GM12875 (cell line): ENCODE data around the gene PAXX.

Source experiments
- H3K4me3 ChIP-seq: one replicate; pipeline ENCODE4 v1.5.1; 2011; ENCODE audit warnings: low read depth, low read length, control low read depth
- CTCF ChIP-seq: IDR thresholded peaks from 2 replicates; pipeline ENCODE4 v1.5.1; 2011; ENCODE audit warnings: low read depth, mild to moderate bottlenecking, control low read depth, inconsistent platforms, low read length, moderate library complexity, borderline replicate concordance; ENCODE audit not compliant: insufficient read depth

The PAXX gene

GRCh38 chr9:137014166-137014565 is 21.9 kb downstream of the PAXX start:
- TF ChIP-seq CTCF: no peak
- H3K4me3 ChIP-seq: no peak overlapping the region

DNA sequence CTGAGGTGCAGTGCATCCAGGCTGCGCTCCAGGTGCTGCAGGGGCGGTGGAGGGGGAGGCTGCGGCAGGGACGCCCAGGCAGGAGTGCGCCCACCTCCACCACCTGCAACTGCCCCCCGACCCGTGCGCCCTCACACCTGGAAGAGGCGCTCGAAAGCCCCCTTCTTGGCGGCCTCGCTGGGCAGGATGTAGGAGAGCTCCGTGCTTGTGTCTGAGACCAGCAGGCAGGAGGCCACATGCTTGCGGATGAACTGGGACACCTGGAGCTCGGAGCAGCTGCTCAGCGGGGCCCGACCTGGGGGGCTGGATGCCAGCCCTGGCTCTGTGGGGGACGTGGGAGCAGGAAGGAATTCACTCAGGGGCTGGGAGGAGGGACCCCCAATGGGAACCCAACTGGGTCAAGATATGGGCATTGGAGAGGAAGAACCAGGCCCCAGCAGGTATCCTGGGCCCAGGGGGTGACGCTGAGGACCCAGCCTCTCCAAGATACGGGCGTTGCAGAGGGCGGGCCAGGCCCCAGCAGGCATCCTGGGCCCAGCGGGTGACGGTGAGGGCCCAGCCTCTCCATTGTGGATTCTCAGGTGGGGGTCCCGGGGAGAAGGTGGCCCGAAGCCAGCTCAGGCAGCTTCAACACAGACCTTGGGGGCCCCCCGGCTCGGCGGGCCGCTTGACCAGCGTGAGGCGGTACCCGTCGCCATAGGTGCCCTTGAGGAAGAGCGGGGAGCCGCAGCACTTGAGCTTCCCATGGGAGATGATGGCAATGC is 22.7 kb downstream of the PAXX start:
- no peak overlapping the region for H3K4me3 ChIP-seq
- no peak for TF ChIP-seq CTCF

GRCh38 chr9:137015540-137015930 is 23.3 kb downstream of the PAXX start:
- H3K4me3 ChIP-seq: no peak overlapping the region
- TF ChIP-seq CTCF: no peak

GRCh38 chr9:137015976-137016375 is 23.8 kb downstream of the PAXX start:
- no peak for TF ChIP-seq CTCF
- H3K4me3 ChIP-seq: no peak overlapping the region

GRCh38 chr9:137016436-137016835 is 24.2 kb downstream of the PAXX start:
- no peak overlapping the region for H3K4me3 ChIP-seq
- no peak for TF ChIP-seq CTCF

DNA sequence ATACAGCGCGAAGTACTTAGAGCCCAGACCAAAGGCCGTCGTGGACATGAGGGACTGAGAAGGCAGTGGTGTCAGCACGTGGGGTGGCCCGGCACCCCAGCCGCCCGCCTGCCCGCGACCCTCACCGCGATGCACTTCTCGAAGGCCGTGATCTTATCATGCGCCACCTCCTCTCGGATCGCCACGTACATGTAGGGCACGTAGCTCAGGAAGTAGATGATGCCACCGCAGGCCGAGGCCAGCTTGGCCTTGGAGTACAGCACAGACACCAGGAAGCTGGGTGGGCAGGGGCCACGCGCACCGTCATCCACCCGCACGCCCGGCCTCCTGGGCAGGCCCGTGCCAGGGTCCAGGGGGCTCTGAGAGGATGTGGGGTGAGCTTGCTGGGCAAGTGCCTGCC is 24.8 kb downstream of the PAXX start:
- H3K4me3 ChIP-seq: no peak overlapping the region
- no peak for TF ChIP-seq CTCF

DNA sequence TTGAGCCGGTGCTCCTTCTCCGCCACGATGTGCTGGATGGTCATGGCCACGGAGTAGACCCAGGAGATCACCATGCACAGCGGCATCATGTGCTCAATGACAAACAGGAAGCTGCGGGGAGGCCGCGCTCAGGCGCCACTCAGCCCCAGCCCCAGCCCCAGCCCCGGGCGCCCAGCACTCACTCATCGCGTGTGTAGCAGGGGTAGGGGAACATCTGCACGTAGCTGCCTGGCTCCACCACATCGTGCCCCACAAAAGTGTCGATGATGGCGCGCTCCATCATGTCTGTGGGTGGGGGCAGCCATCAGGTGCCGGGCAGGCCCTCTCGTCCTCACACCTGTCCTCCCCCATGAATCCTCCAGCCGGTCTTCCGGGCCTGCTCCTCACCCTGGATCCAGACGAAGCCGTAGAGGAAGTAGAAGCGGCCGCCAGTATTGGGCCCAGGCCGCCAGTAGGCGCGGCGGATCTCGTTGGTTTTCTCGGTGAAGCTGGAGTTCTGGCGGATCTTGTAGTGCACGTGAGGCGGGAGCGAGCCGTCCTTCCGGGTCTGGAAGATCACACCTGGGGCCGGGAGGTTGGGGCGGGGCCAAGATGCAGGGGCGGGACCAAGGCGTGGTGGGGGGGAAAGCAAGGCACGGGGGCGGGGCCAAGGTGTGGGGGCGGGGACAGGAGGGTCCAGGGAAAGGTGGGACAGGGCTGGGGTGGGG is 25.7 kb downstream of the PAXX start:
- TF ChIP-seq CTCF: no peak
- H3K4me3 ChIP-seq: no peak overlapping the region
